CD4-positive, alpha-beta T cell treated with Interleukin-21 for 1 hour (primary cell): ENCODE measurements around the gene PITRM1.

Source experiments
- DNase-seq: peaks from one replicate; pipeline ENCODE4 v3.0.0-alpha.2; 2020

PITRM1 gene

GRCh38 chr10:3166496-3167290 lies 5.9 kb downstream of the PITRM1 start:
- DNase-seq: no peak

- no peak for DNase-seq
Measured at GRCh38 chr10:3165196-3165595, 7.4 kb downstream of the PITRM1 start.

- no peak for DNase-seq
Measured at GRCh38 chr10:3163879-3164278, 8.7 kb downstream of the PITRM1 start.

DNA sequence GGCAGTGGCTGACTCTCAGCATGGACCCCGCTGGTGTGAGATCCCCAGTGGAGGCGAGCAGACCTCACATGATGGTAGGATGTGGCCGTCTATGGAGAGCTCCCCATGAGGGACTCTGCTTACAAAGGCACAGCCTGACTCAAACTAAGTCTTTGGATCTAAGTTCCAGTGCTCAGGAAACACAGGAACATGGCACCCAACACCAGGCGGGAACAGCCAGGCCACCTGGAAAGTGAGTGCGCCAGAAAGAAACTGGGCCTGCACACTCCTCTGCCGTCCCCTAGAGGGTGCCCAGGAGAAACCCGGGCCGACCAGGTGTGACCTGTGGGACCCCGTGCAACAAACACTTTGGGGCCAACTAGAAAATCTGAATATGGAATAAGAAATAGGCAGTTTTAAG lies 10.0 kb downstream of the PITRM1 start:
- no peak for DNase-seq

GRCh38 chr10:3159152-3159551 lies 13.4 kb downstream of the PITRM1 start:
- no peak for DNase-seq

- DNase-seq: no peak
Measured at GRCh38 chr10:3154666-3155065, 17.9 kb downstream of the PITRM1 start.

- no peak for DNase-seq
Measured at GRCh38 chr10:3152566-3152935, 20.0 kb downstream of the PITRM1 start.

DNA sequence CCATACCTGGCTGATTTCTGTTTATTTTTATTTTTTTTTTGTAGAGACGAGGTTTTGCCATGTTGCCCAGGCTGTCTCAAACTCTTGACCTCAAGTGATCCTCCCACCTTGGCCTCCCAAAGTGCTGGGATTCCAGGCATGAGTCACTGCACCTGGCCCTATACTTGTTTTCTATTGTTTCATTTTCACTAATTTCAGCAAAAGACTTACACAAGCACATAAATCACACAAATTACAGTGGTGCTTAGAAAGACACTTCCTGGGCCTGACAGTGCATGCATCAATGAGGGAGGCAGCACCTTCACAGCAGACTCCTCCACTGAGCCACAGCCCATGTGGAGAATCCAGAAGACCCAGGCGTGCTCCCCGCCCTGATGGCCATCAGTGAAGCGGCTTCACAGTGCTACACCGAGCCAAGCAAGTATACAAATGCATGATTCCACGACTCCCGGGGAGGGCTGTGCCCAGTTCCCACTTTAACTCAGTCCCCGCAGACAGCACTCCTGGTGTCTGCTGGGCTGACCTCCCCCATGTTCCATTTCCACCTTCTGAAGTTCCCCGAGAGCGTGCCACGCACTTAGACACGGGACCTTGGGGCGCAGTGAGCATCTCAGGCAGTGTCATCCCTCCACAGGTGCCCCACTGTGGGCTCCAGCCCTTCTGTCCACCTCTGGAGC lies 20.6 kb downstream of the PITRM1 start:
- DNase-seq: no peak

DNA sequence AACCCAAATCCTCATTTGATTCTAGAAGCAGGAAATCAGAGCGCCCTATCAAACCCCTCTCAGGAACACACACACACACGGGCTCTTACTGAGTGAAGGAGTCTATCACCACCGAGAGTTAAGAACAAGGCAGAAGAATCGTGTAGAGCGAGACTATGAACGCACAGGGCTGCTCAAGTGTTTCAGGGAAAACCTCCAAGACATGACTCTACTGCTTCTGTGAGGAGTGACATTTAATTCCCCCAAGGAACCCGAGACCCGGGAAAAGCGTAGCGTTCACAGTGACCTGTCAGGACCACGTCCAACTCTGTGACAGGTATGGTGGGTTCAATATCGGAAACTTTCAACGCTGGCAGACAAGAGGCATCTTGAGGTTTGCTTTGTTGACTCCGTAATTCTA lies 21.6 kb downstream of the PITRM1 start:
- DNase-seq: no peak

DNA sequence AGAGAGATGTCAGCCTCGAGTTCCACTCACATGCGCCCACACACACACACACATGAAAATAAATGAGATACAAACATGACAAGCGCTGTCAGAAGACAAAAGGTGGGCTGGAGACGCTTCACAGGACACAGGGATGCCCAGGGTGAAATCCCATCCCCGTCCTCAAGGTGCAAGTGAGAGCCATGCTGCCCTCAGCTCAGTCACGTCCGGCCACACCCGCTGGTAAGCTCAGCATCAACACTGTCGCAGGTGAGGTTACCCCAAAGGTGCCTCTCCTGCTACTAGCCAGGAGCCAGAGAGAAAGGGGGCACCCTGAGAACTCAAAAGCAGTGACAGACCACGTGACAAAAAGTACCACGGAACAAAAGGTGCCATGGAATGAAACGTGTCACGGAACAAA lies 22.2 kb downstream of the PITRM1 start:
- no peak for DNase-seq

DNA sequence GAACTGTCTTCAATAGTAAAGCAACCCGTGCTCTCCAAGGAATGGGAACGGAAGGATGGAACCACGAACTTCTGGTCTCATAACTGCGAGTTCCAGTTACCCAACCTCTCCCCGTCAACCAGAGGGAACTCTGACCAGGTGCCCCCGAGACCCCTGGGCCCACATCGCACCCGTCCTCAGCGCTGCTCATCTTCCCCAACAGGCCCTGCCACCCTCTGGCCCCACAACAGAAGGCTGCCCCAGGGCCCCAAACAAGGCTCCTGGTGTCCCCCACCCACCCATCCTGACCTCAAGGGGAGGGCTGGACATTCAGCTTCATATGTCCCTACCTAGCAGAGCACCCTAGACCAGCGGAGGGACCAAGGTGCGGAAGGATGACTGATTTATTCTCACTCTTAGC lies 22.7 kb downstream of the PITRM1 start:
- no peak for DNase-seq

GRCh38 chr10:3148994-3149393 lies 23.6 kb downstream of the PITRM1 start:
- no peak for DNase-seq

GRCh38 chr10:3148041-3148440 lies 24.5 kb downstream of the PITRM1 start:
- DNase-seq: no peak

GRCh38 chr10:3147117-3147820 lies 25.3 kb downstream of the PITRM1 start:
- DNase-seq: no peak

DNA sequence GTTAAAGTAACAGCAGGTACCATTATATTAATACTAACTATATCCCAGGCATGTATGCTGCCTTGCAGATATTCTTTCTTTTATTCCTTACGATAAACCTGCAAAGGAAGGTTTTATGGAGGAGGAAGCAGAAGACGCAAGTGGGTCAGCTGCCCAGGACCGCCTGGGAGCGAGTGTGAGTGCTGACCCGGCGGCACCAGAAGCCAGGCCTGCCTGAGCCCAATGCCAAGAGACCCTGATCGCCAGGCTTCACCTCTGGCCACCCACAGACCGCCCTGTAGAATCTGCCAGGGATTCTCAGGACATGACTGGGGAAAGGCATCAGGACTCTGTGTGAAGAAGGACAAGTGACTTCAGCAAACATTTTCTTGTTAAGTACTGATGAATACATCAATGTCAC lies 26.3 kb downstream of the PITRM1 start:
- no peak for DNase-seq

DNA sequence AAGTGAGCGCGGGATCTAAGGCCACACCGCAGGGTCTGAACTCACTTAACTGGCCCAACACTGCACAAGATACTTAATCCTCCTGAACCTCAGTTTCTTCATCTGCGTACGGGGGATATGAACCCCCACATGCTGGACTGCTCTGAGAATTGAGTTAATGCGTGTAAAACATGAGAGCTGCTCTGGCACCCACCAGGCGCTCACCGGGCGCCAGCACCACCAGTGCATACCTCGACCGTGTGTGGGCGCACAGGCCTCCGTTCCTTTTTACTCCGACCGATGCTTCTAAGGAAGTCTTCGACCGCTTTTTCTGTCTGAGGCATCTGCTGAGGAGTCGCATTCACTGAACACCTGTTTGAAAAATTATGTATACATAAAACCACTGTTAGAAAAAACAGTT lies 27.2 kb downstream of the PITRM1 start:
- no peak for DNase-seq

GRCh38 chr10:3143791-3144434 lies 28.7 kb downstream of the PITRM1 start:
- no peak for DNase-seq

DNA sequence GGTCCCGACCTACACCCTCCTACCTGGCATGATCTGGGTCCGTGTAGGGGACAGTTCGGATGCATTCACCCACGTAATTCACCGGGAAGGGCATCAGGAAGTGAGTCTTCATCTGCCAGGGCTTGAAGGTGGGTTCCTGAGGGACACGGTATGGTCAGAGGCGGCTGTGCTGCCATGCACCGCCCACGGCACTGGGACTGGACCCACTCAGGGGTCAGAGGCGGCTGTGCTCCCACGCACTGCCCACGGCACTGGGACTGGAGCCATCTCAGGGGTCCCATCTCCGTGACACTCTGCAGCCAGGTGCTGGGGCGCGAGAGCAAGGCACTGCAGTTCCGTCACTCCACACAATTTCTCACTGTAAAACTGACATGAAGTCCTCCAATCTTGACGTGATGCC lies 29.2 kb downstream of the PITRM1 start:
- no peak for DNase-seq

DNA sequence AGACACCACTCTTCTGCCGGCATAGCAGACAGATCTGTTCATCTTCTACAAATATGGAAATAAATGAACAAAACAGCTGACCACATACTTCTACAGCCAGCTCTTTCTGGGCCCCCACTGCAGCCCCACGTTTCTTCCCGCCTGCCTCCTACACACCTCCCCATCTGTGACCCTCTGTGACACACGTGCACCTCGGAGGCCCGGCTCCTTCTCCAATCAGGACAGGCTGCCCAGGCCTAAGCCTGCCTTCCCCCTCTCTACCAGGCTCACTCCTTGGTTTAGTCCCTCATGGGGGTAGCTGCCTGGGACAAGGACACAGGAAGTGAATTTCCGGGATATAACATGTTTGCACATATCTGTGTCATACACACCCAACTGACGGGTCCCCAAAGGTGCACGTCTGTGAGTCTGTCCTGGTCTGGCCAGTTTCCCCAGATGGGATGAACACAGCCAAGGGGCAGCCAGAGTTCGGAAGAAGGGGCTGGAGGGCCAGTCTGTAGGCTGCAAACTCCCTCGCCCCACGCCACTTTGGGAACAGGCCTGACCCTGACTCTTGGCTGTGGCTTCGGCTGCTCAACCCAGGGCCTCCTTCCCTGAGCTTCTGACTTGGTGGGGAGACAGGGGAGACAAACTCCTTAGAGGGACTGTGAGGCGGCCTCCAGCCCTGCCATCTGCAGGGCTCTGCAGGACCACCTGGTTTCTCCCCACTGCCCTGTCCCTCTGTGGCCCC lies 30.3 kb downstream of the PITRM1 start:
- DNase-seq: no peak

GRCh38 chr10:3141351-3142005 lies 31.1 kb downstream of the PITRM1 start:
- no peak for DNase-seq

DNA sequence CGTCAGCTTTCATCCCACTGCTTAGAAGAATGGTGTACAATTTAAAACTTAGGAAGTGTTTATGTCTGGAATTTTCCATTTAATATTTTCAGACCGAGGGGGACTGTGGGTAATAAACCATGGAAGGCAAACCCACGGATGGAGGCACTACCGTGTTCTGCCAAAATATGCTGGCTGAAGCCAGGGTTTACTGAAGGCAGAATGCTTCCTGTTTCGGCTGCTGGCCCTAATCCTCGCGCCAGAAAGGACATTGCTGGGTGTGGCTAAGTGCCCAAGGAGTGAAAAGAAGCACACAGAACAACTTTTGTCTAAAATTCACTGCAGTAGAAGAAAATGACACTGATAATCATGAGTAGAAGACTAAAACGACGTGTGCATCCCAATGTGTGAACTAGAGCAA lies 32.3 kb downstream of the PITRM1 start:
- no peak for DNase-seq

GRCh38 chr10:3139216-3139910 lies 33.2 kb downstream of the PITRM1 start:
- no peak for DNase-seq
